BLaER1 treated with 17β-estradiol and CSF1 and Interleukin-3, amounts not matched to agents 10 nM and 100 nM (cell line): ENCODE results near the gene DCTN3.
A peak's percentile ranks its signal among the peaks of the same experiment; 100 is the strongest.

Experiments
- H3K27ac ChIP-seq, 11 experiments: shearing (Covaris generic); formaldehyde crosslinking; 2 replicates each; pipeline ENCODE4 v1.8.1; 2022
- H3K27me3 ChIP-seq, 11 experiments: shearing (Covaris generic); formaldehyde crosslinking; 2 replicates each; pipeline ENCODE4 v1.8.1; 2022
- H3K36me3 ChIP-seq, 11 experiments: shearing (Covaris generic); formaldehyde crosslinking; 2 replicates each; pipeline ENCODE4 v1.8.1; 2022
- H3K4me1 ChIP-seq, 10 experiments: shearing (Covaris generic); formaldehyde crosslinking; 2 replicates each; pipeline ENCODE4 v1.8.1; 2022
- H3K4me2 ChIP-seq, 11 experiments: shearing (Covaris generic); formaldehyde crosslinking; 2 replicates each; pipeline ENCODE4 v1.8.1; 2022
- H3K4me3 ChIP-seq, 10 experiments: shearing (Covaris generic); formaldehyde crosslinking; 2 replicates each; pipeline ENCODE4 v1.8.1; 2022
- H3K9ac ChIP-seq, 11 experiments: shearing (Covaris generic); formaldehyde crosslinking; 2 replicates each; pipeline ENCODE4 v1.8.1; 2022
- H3K9me3 ChIP-seq, 11 experiments: shearing (Covaris generic); formaldehyde crosslinking; replicated peaks in 1 of 11; 2 replicates each; pipeline ENCODE4 v1.8.1; 2022
- H4K20me1 ChIP-seq, 11 experiments: shearing (Covaris generic); formaldehyde crosslinking; 2 replicates each; pipeline ENCODE4 v1.8.1; 2022
- Cebpa-rat ChIP-seq, 11 experiments: shearing (Covaris generic); IDR thresholded peaks; 2 replicates each; pipeline ENCODE4 v1.8.1; 2022

Gene DCTN3

DNA sequence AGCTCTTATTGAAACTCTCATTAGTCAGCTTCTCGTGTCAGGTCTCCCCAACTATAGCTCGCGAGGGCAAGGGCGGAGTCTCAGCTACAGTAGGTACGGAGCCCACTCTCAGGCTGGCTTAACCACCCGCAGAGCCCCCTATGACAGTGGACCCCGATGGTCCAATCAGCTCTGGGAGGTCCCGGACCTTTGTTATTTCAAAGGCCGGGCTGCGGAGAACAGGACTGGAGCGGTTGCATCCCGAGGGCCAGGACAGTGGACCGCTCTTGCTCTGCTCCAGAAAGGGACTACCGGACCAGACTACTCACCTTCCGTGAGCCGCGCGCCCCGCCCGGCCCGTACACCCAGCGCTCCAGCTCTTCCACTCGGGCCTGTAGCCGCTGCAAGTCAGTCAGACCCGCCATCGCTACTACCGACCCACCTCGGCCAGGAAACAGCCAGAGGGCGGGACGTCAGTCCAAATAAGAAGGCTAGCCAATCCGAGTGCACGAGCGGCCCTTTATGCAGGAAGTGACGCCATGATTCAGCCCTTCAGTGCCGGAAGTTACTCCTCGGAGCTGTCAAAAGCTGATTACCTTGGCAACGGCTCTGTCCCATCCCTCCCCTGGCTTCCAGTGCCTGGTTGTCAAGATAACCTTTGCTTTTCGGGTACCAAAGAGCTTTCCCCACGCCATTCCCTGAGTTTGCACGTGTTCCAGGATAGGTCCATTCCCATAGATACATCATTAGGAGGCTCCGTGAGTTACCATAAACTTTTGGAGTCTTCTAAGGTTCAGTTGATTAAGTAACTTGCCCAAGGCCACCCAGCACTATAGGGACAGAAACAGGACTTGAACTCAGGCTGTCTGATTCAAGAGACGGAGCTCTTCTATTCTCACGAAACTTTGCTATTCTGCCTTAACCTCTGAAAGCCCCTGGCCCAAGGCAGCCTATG is at the start of gene DCTN3:
Gene DCTN3 (minus strand): TSS at position 435 of the 934 bp plus-strand sequence. CDS start 31 bp downstream, at position 404.
- peaks cover 0 to 5% (median 0%) of the 10 kb centered on the region in 11 experiments; a peak in 3 of 22 replicates for H4K20me1 ChIP-seq
- H3K4me2 ChIP-seq, result peak within 1 kb of the TSS; percentile 75 to 90 (median 85)
- H3K36me3 ChIP-seq, result peaks cover 0 to 30% (median 20%) of the 10 kb centered on the region in 11 experiments; a peak in 14 of 22 replicates
- H3K9me3 ChIP-seq, result peaks cover 18 to 44% (median 30%) of the 10 kb centered on the region in 11 experiments; a peak in 20 of 22 replicates
- H3K4me3 ChIP-seq, result peak within 1 kb of the TSS; percentile 70 to 80 (median 74)
- peaks cover 6 to 16% (median 11%) of the 10 kb centered on the region in 10 experiments; a peak in 17 of 20 replicates for H3K4me1 ChIP-seq
- peak within 1 kb of the TSS; percentile 67 to 79 (median 77); a peak in 21 of 22 replicates for H3K9ac ChIP-seq
- H3K27ac ChIP-seq, result peak within 1 kb of the TSS in 10 of 11 experiments; percentile 32 to 69 (median 54); a peak in 15 of 22 replicates
- no peak for TF ChIP-seq Cebpa-rat (IDR thresholded peaks at IDR 0.05)
- peaks cover 47 to 72% (median 65%) of the 10 kb centered on the region in 11 experiments for H3K27me3 ChIP-seq

DNA sequence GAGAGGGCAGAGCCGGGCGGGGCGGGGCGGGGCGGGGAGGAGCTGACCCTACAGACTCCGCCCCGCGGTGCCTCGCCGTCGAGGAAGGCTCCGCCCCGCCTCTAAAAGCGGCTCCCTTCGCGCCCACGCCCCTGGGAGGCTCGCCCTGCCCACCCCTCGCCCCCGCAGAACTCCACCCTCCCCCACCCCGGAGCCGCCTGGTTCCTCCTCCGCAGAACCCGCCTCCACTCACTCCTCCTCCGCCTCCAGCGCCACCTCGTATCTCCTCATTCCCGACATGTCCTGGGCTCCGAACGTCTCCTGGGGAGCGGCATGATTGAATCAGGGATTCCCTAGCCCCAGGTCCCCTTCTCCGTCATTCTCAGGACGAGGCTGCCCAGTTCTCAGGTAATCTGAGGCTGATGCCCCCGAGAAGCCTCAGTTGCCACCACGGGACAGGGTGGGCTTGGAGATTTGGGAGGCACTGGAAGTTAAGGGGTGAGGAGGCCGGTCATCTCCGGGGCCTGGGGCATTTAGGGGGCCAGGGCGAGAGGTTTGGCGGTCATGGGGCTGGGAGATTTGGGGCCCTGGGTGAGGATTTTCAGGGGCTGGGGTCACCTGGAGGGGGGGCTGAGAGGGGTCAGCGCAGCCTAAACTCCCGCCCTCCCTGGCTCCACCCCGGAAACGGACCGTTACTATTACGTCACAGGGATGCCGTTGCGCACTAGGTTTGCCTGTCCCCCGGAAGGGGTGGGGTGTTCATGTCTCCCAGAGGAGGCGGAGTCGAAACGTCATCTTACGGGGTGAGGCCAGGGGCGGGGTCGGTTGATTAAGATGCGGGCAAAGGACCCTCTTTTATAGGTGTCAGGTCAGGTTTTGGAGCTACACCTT is 45.3 kb upstream of the DCTN3 start:
- Histone ChIP-seq H3K4me1 (peaks cover 8 to 21% (median 15%) of the 10 kb centered on the region in 10 experiments), H4K20me1 (no peaks in the 10 kb centered on the region), H3K9ac (peak overlapping the region; percentile 46 to 79 (median 75); a peak in 19 of 22 replicates), H3K36me3 (peaks cover 0 to under 1% (median 0%) of the 10 kb centered on the region in 11 experiments; a peak in 2 of 22 replicates), H3K27ac (peak overlapping the region in 10 of 11 experiments; percentile 44 to 75 (median 66); a peak in 17 of 22 replicates), H3K27me3 (no peaks in the 10 kb centered on the region), H3K4me2 (peak overlapping the region; percentile 91 to 100 (median 98)), H3K9me3 (peaks cover 7 to 17% (median 13%) of the 10 kb centered on the region in 11 experiments; a peak in 18 of 22 replicates), H3K4me3 (peak overlapping the region; percentile 58 to 72 (median 62))
- TF ChIP-seq Cebpa-rat (IDR thresholded peaks at IDR 0.05), result no peak

GRCh38 chr9:34665067-34665380 is 44.7 kb upstream of the DCTN3 start:
- H3K9ac ChIP-seq, result peak overlapping the region; percentile 65 to 79 (median 74); a peak in 21 of 22 replicates

DNA sequence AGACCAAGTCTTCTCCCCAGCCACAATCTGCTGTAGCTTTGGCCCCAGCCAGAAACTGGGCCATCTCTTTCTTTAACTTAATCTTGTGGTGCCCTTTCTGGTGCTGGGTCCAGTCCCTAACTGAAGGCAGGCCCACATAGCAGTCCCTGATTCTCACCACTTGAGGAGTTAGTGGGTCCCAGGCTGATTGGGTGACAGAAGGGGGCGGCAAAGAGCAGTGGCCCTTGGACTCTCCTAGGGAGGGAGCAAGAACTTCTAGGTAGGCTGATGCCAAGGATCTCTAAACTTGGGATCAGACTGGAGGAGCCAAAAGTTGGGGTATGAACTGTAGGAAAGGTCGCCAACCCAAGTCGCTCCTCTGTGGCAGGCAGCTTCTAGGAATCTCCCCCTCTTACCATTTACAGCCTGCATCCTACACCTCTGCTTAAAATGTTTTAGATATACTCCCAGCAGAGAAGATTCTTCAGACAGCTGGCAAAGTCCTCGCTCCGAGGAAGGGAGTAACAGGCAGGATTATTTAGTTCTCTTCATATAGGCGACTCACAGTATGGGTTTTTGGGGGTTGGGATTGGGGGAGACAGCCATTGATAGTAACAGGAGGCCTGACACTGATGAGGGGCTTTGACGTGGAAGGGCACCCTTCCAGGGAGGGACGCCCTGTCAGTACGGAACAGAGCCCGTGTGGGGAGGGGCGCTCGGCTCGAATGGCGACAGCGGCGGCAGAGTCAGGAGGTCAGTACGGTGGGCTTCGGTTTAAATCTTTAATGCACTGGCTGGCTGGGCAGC is 44.2 kb upstream of the DCTN3 start:
- TF ChIP-seq Cebpa-rat (IDR thresholded peaks at IDR 0.05), result no peak
- peaks cover 0 to 11% (median 0%) of the 10 kb centered on the region in 11 experiments; a peak in 4 of 22 replicates for H3K36me3 ChIP-seq
- H3K4me3 ChIP-seq, result peak overlapping the region; percentile 55 to 72 (median 62)
- peak overlapping the region in 8 of 11 experiments; percentile 35 to 70 (median 49); a peak in 15 of 22 replicates for H3K27ac ChIP-seq
- H4K20me1 ChIP-seq, result 0 out of 22 replicates have a peak, but pooled peaks cover 0 to 5% (median 0%) of the 10 kb centered on the region in 11 experiments
- peaks cover 0 to 6% (median 3%) of the 10 kb centered on the region in 11 experiments; a peak in 15 of 22 replicates for H3K9me3 ChIP-seq
- H3K4me1 ChIP-seq, result peaks cover 8 to 21% (median 15%) of the 10 kb centered on the region in 10 experiments
- peak overlapping the region; percentile 91 to 100 (median 98) for H3K4me2 ChIP-seq
- H3K9ac ChIP-seq, result peak overlapping the region; percentile 65 to 79 (median 74); a peak in 21 of 22 replicates
- H3K27me3 ChIP-seq, result no peaks in the 10 kb centered on the region

More at GRCh38 chr9:34665067-34665380, 44.7 kb upstream of the DCTN3 start:
- no peak for TF ChIP-seq Cebpa-rat (IDR thresholded peaks at IDR 0.05)
- H3K9me3 ChIP-seq, result peaks cover 5 to 11% (median 9%) of the 10 kb centered on the region in 11 experiments; a peak in 17 of 22 replicates
- H4K20me1 ChIP-seq, result 0 out of 22 replicates have a peak, but pooled peaks cover 0 to 2% (median 0%) of the 10 kb centered on the region in 11 experiments
- H3K4me2 ChIP-seq, result peak overlapping the region; percentile 91 to 100 (median 98)
- H3K36me3 ChIP-seq, result peaks cover 0 to 7% (median 0%) of the 10 kb centered on the region in 11 experiments; a peak in 3 of 22 replicates
- peak overlapping the region in 8 of 11 experiments; percentile 35 to 70 (median 49); a peak in 15 of 22 replicates for H3K27ac ChIP-seq
- no peaks in the 10 kb centered on the region for H3K27me3 ChIP-seq
- peak overlapping the region; percentile 55 to 72 (median 62) for H3K4me3 ChIP-seq
- peaks cover 8 to 21% (median 15%) of the 10 kb centered on the region in 10 experiments for H3K4me1 ChIP-seq

- H3K9me3 ChIP-seq, result no peaks in the 10 kb centered on the region
- H3K4me3 ChIP-seq, result no peak overlapping the region
- H3K9ac ChIP-seq, result no peak overlapping the region
- H3K4me1 ChIP-seq, result peaks cover 8 to 21% (median 15%) of the 10 kb centered on the region in 10 experiments
- H3K27me3 ChIP-seq, result no peaks in the 10 kb centered on the region
- no peak overlapping the region for H3K4me2 ChIP-seq
- H3K36me3 ChIP-seq, result peaks cover 0 to 11% (median 0%) of the 10 kb centered on the region in 11 experiments; a peak in 4 of 22 replicates
- 0 out of 22 replicates have a peak, but pooled peaks cover 0 to 5% (median 0%) of the 10 kb centered on the region in 11 experiments for H4K20me1 ChIP-seq
- no peak overlapping the region for H3K27ac ChIP-seq
- no peak for TF ChIP-seq Cebpa-rat (IDR thresholded peaks at IDR 0.05)
Observed at GRCh38 chr9:34663303-34663605, 43.0 kb upstream of the DCTN3 start.

- TF ChIP-seq Cebpa-rat (IDR thresholded peaks at IDR 0.05), result no peak
- Histone ChIP-seq H3K4me1 (peaks cover 8 to 21% (median 15%) of the 10 kb centered on the region in 10 experiments), H3K4me3 (no peak within 1 kb of the TSS), H3K27me3 (no peaks in the 10 kb centered on the region), H3K27ac (no peak within 1 kb of the TSS), H3K9ac (no peak within 1 kb of the TSS), H3K9me3 (no peaks in the 10 kb centered on the region), H3K4me2 (no peak within 1 kb of the TSS), H3K36me3 (peaks cover 0 to 11% (median 0%) of the 10 kb centered on the region in 11 experiments; a peak in 4 of 22 replicates), H4K20me1 (0 out of 22 replicates have a peak, but pooled peaks cover 0 to 5% (median 0%) of the 10 kb centered on the region in 11 experiments)
Observed at GRCh38 chr9:34662526-34663302, 42.4 kb upstream of the DCTN3 start, which contains the start of gene CCL27. CCL27 (minus strand) TSS chr9:34662657; CDS start chr9:34662633, 24 bp downstream.
